Stomach (tissue), 8 donors: ENCODE measurements around the gene TMEM222. TPM values are rescaled to one million over a fixed set of nuclear protein-coding genes. Genes with fewer than 3 reads are reported as not detected.

Experiments
- polyA plus RNA-seq, 3 donors: library from polyadenylated mRNA; stranded (reverse); fragments of 200-250 nt; gene quantifications; one replicate each; pipeline ENCODE4 v1.2.3, GENCODE V29; 2013
- small RNA-seq, 4 donors: library from RNA; depleted of rRNA; stranded (forward); fragments of <200 nt; gene quantifications; one replicate each; pipeline ENCODE3, GENCODE V24; 2016
- total RNA-seq, 5 donors: library from RNA; depleted of rRNA; stranded (reverse); fragments of >200 nt; gene quantifications; one replicate each; pipeline versions ENCODE4 v1.1.0 to v1.2.3, GENCODE V29; 2014 to 2016
- donor health status: healthy with polysubstance abuse.
- donor health status: Bipolar disorder and iron deficiency.
- donor health status: healthy.

The TMEM222 gene
- total and polyA plus RNA-seq, 8 donors = 1.8 to 39.9 (median 18.0) TPM

Small RNA genes lying within 50 kb of the gene (small RNA-seq; reads per million reads assigned to genes)
- 0 reads per million in 4 donors for gene RNU6-48P

Other genes starting within 250 kb of the TMEM222 start
- gene SLC9A1, start 167.0 kb upstream of the TMEM222 start, total RNA-seq = 100 to 1,000 TPM in 1 of 5 donors, 10 to 100 TPM in 4; 25.7 to 132 (median 42.0) TPM
- gene SLC9A1, start 167.0 kb upstream of the TMEM222 start, polyA plus RNA-seq = 10 to 100 TPM; 16.3 to 27.6 (median 19.2) TPM
- 10 to 100 TPM; 17.7 to 51.9 (median 35.3) TPM for gene WDTC1, start 87.5 kb upstream of the TMEM222 start, total RNA-seq
- gene WDTC1, start 87.5 kb upstream of the TMEM222 start, polyA plus RNA-seq = 10 to 100 TPM in 2 of 3 donors, 1 to 10 TPM in 1; 7.8 to 21.4 (median 20.0) TPM
- 10 to 100 TPM; 15.6 to 65.1 (median 23.2) TPM for gene SYTL1, start 19.9 kb downstream of the TMEM222 start, total RNA-seq
- gene SYTL1, start 19.9 kb downstream of the TMEM222 start, polyA plus RNA-seq = 100 to 1,000 TPM in 2 of 3 donors, 10 to 100 TPM in 1; 78.5 to 222 (median 137) TPM
- gene MAP3K6, start 44.8 kb downstream of the TMEM222 start, total RNA-seq = 10 to 100 TPM; 11.6 to 38.5 (median 25.8) TPM
- gene MAP3K6, start 44.8 kb downstream of the TMEM222 start, polyA plus RNA-seq = 100 to 1,000 TPM in 1 of 3 donors, 10 to 100 TPM in 2; 43.4 to 110 (median 48.0) TPM
- 10 to 100 TPM in 1 of 5 donors, 1 to 10 TPM in 1, under 1 TPM in 1, not detected in 2; 0.55 to 15.2 (median 2.8) TPM for gene FCN3, start 52.7 kb downstream of the TMEM222 start, total RNA-seq
- 10 to 100 TPM in 1 of 3 donors, 1 to 10 TPM in 2; 4.1 to 10.8 (median 5.0) TPM for gene FCN3, start 52.7 kb downstream of the TMEM222 start, polyA plus RNA-seq
- not detected for gene CD164L2, start 61.2 kb downstream of the TMEM222 start, total RNA-seq
- gene CD164L2, start 61.2 kb downstream of the TMEM222 start, polyA plus RNA-seq = 1 to 10 TPM in 2 of 3 donors, not detected in 1; 1.5 to 8.7 TPM
- gene GPR3, start 70.5 kb downstream of the TMEM222 start, total RNA-seq = under 1 TPM in 2 of 5 donors, not detected in 3; 0.18 to 0.43 TPM
- gene GPR3, start 70.5 kb downstream of the TMEM222 start, polyA plus RNA-seq = under 1 TPM in 2 of 3 donors, not detected in 1; 0.25 to 0.30 TPM
- 10 to 100 TPM; 47.0 to 82.1 (median 65.3) TPM for gene WASF2, start 168.0 kb downstream of the TMEM222 start, total RNA-seq
- gene WASF2, start 168.0 kb downstream of the TMEM222 start, polyA plus RNA-seq = 10 to 100 TPM; 24.7 to 31.9 (median 25.7) TPM